ENCODE measurements around the gene HLX.

The HLX gene

GRCh38 chr1:220895412-220895946, 16.2 kb downstream of the HLX start:
- DNase-seq (ENCODE audit: low read depth in 2 of 2), result no peak

GRCh38 chr1:220896092-220896491, 16.8 kb downstream of the HLX start:
- no peak for DNase-seq (ENCODE audit: low read depth in 2 of 2)

- no peak for DNase-seq (ENCODE audit: low read depth in 2 of 2)
These were observed 21.6 kb downstream of the HLX start for GRCh38 chr1:220900842-220901241.

- no peak for DNase-seq (ENCODE audit: low read depth in 2 of 2)
These were observed 22.6 kb downstream of the HLX start for GRCh38 chr1:220901881-220902280.

- DNase-seq (ENCODE audit: low read depth in 2 of 2), result no peak
These were observed 23.7 kb downstream of the HLX start for GRCh38 chr1:220902916-220903315.

GRCh38 chr1:220904876-220905275, 25.6 kb downstream of the HLX start:
- DNase-seq (ENCODE audit: low read depth in 2 of 2), result no peak

GRCh38 chr1:220905650-220906560, 26.7 kb downstream of the HLX start:
- DNase-seq (ENCODE audit: low read depth in 2 of 2), result no peak

GRCh38 chr1:220906561-220907334, 27.5 kb downstream of the HLX start:
- DNase-seq (ENCODE audit: low read depth in 2 of 2), result no peak

GRCh38 chr1:220908757-220909156, 29.5 kb downstream of the HLX start:
- DNase-seq (ENCODE audit: low read depth in 2 of 2), result no peak

- DNase-seq (ENCODE audit: low read depth in 2 of 2), result no peak
These were observed 30.8 kb downstream of the HLX start for GRCh38 chr1:220910021-220910420.

GRCh38 chr1:220914283-220915116, 35.3 kb downstream of the HLX start:
- DNase-seq (ENCODE audit: low read depth in 2 of 2), result no peak

- no peak for DNase-seq (ENCODE audit: low read depth in 2 of 2)
These were observed 35.8 kb downstream of the HLX start for GRCh38 chr1:220915117-220915440.

GRCh38 chr1:220915954-220916353, 36.7 kb downstream of the HLX start:
- DNase-seq (ENCODE audit: low read depth in 2 of 2), result no peak

GRCh38 chr1:220917101-220917500, 37.9 kb downstream of the HLX start:
- DNase-seq (ENCODE audit: low read depth in 2 of 2), result no peak

- DNase-seq (ENCODE audit: low read depth in 2 of 2), result no peak
These were observed 38.4 kb downstream of the HLX start for GRCh38 chr1:220917535-220918209.

- DNase-seq (ENCODE audit: low read depth in 2 of 2), result no peak
These were observed 39.2 kb downstream of the HLX start for GRCh38 chr1:220918285-220918951.

- DNase-seq (ENCODE audit: low read depth in 2 of 2), result no peak
These were observed 41.7 kb downstream of the HLX start for GRCh38 chr1:220920967-220921366.

- no peak for DNase-seq (ENCODE audit: low read depth in 2 of 2)
These were observed 42.3 kb downstream of the HLX start for GRCh38 chr1:220921498-220921897.

- DNase-seq (ENCODE audit: low read depth in 2 of 2), result no peak
These were observed 42.9 kb downstream of the HLX start for GRCh38 chr1:220921971-220922635.

- DNase-seq (ENCODE audit: low read depth in 2 of 2), result no peak
These were observed 43.7 kb downstream of the HLX start for GRCh38 chr1:220922951-220923350.

Data from stimulated activated CD8-positive, alpha-beta memory T cell treated with anti-CD3 and anti-CD28 coated beads, Interleukin-15, amount 100 ng/mL, for 48 hours (primary cell).